ENCODE data around the gene KCTD12. TPM values are rescaled to one million over a fixed set of nuclear protein-coding genes. Genes with fewer than 3 reads are reported as not detected.

KCTD12 gene
- total and polyA plus RNA-seq, 12 donors, result 12.5 to 80.8 (median 44.9) TPM

- intact Hi-C loops (cut with DNase I), result no loop called here
- Histone ChIP-seq H3K4me3 (peak overlapping the region in 2 of 4 donors; percentile 53 to 60), H3K27ac (peak overlapping the region in 3 of 5 donors; percentile 78 to 91 (median 90)), H3K9me3 (replicated peaks in 1 of 3) (no peaks in the 10 kb centered on the region), H3K27me3 (no peaks in the 10 kb centered on the region), H3K4me1 (replicated peaks in 1 of 2) (peaks cover 3 to 25% of the 10 kb centered on the region in 2 donors), H3K36me3 (replicated peaks in 1 of 2) (no peaks in the 10 kb centered on the region)
- DNase-seq, result peak in 2 of 7 donors; percentile 15 to 25
- WGBS, 4 donors, result 9 to 22% (median 16%) methylated on average over 20 of the region's 20 CpGs
- TF ChIP-seq POLR2A (IDR thresholded peaks at IDR 0.05) (no peak), CTCF (IDR thresholded peaks at IDR 0.05) (no peak)
These were observed 915 bp upstream of the KCTD12 start for GRCh38 chr13:76887076-76887563.

GRCh38 chr13:76886005-76886291, 257 bp downstream of the KCTD12 start:
- WGBS, 4 donors, result 0 to 1% (median 0%) methylated on average over 9 to 37 of the region's 37 CpGs
- TF ChIP-seq POLR2A (IDR thresholded peaks at IDR 0.05), result no peak
- TF ChIP-seq CTCF (IDR thresholded peaks at IDR 0.05), result no peak
- Histone ChIP-seq H3K36me3 (replicated peaks in 1 of 2) (no peaks in the 10 kb centered on the region), H3K4me3 (peak overlapping the region in 2 of 4 donors; percentile 53 to 60), H3K27ac (peak overlapping the region; percentile 44 to 91 (median 78)), H3K27me3 (no peaks in the 10 kb centered on the region), H3K9me3 (replicated peaks in 1 of 3) (no peaks in the 10 kb centered on the region), H3K4me1 (replicated peaks in 1 of 2) (peaks cover 3 to 25% of the 10 kb centered on the region in 2 donors)
- DNase-seq, result peak in 2 of 7 donors; percentile 26 to 43
- intact Hi-C loops (cut with DNase I), result no loop called here

GRCh38 chr13:76885203-76886004, 801 bp downstream of the KCTD12 start:
- H3K4me1 ChIP-seq (replicated peaks in 1 of 2), result peaks cover 3 to 25% of the 10 kb centered on the region in 2 donors
- peak overlapping the region; percentile 36 to 60 (median 46) for H3K4me3 ChIP-seq
- no peaks in the 10 kb centered on the region for H3K27me3 ChIP-seq
- intact Hi-C loops (cut with DNase I), result no loop called here
- 0 to 2% (median 1%) methylated on average over 18 to 94 of the region's 94 CpGs for WGBS, 4 donors
- peak in 1 of 2 donors; percentile 23 for TF ChIP-seq POLR2A (IDR thresholded peaks at IDR 0.05)
- TF ChIP-seq CTCF (IDR thresholded peaks at IDR 0.05), result peak in 4 of 6 experiments; percentile 15 to 51 (median 28)
- no peaks in the 10 kb centered on the region for H3K36me3 ChIP-seq (replicated peaks in 1 of 2)
- peak; percentile 62 to 90 (median 69) for DNase-seq
- no peaks in the 10 kb centered on the region for H3K9me3 ChIP-seq (replicated peaks in 1 of 3)
- H3K27ac ChIP-seq, result peak overlapping the region; percentile 44 to 91 (median 78)

- peaks cover 3 to 26% of the 10 kb centered on the region in 2 donors for H3K4me1 ChIP-seq (replicated peaks in 1 of 2)
- H3K9me3 ChIP-seq (replicated peaks in 1 of 3), result no peaks in the 10 kb centered on the region
- H3K4me3 ChIP-seq, result peak overlapping the region in 3 of 4 donors; percentile 36 to 60 (median 53)
- no peaks in the 10 kb centered on the region for H3K27me3 ChIP-seq
- peak in 1 of 7 donors; percentile 24 for DNase-seq
- intact Hi-C loops (cut with DNase I), result no loop called here
- H3K27ac ChIP-seq, result peak overlapping the region; percentile 44 to 91 (median 78)
- TF ChIP-seq POLR2A (IDR thresholded peaks at IDR 0.05), result no peak
- no peaks in the 10 kb centered on the region for H3K36me3 ChIP-seq (replicated peaks in 1 of 2)
- 2 to 13% (median 11%) methylated on average over 6 to 9 of the region's 9 CpGs for WGBS, 4 donors
These were observed 1.4 kb downstream of the KCTD12 start for GRCh38 chr13:76884907-76885202.
